GM18498 (cell line): ENCODE measurements around the gene FCRLA.
A peak's percentile ranks its signal among the peaks of the same experiment; 100 is the strongest.
"Not testable (repeated sequence)": the region's sequence is repeated elsewhere in the genome, so short reads cannot be mapped to it uniquely, and the experiment has no call there.

Source experiments
- ATAC-seq: cut with Tn5 transposase; IDR thresholded peaks from one replicate; pipeline ENCODE4 v1.9.1; 2021; ENCODE audit warnings: mild to moderate bottlenecking, moderate library complexity; ENCODE audit not compliant: unreplicated experiment

The FCRLA gene

GRCh38 chr1:161702250-161702649 lies 4.8 kb upstream of the FCRLA start:
- ATAC-seq, result no peak

- ATAC-seq, result no peak
Measured at GRCh38 chr1:161705537-161705936, 1.5 kb upstream of the FCRLA start.

GRCh38 chr1:161706113-161706481 lies 932 bp upstream of the FCRLA start:
- peak; percentile 2 for ATAC-seq

GRCh38 chr1:161707503-161707902 lies 474 bp downstream of the FCRLA start:
- ATAC-seq, result no peak

GRCh38 chr1:161709373-161709772 lies 2.3 kb downstream of the FCRLA start:
- no peak for ATAC-seq

GRCh38 chr1:161710560-161710959 lies 3.5 kb downstream of the FCRLA start:
- ATAC-seq, result no peak

GRCh38 chr1:161718559-161719324 lies 11.7 kb downstream of the FCRLA start:
- ATAC-seq, result peak; percentile 52

- peak; percentile 27 for ATAC-seq
Measured at GRCh38 chr1:161719325-161719611, 12.2 kb downstream of the FCRLA start.

GRCh38 chr1:161720422-161720821 lies 13.4 kb downstream of the FCRLA start:
- ATAC-seq, result no peak

GRCh38 chr1:161720956-161721737 lies 14.1 kb downstream of the FCRLA start, which contains the start of gene FCRLB:
Gene FCRLB (plus strand): TSS chr1:161721544. CDS start chr1:161722673, 1,129 bp downstream.
- ATAC-seq, result no peak

- no peak for ATAC-seq
Measured at GRCh38 chr1:161721738-161722343, 14.8 kb downstream of the FCRLA start.

GRCh38 chr1:161722406-161722805 lies 15.4 kb downstream of the FCRLA start:
- ATAC-seq, result no peak

GRCh38 chr1:161723459-161724141 lies 16.6 kb downstream of the FCRLA start:
- ATAC-seq, result no peak

- not testable (repeated sequence) for ATAC-seq
Measured at GRCh38 chr1:161725258-161725907, 18.4 kb downstream of the FCRLA start.

GRCh38 chr1:161725908-161726472 lies 19.0 kb downstream of the FCRLA start:
- peak; percentile 21 for ATAC-seq

- peak; percentile 63 for ATAC-seq
Measured at GRCh38 chr1:161726473-161727255, 19.6 kb downstream of the FCRLA start.

GRCh38 chr1:161727256-161727924 lies 20.4 kb downstream of the FCRLA start:
- ATAC-seq, result peak; percentile 10

GRCh38 chr1:161728376-161729226 lies 21.6 kb downstream of the FCRLA start:
- ATAC-seq, result no peak
